ENCODE results near the gene HAVCR1.

The HAVCR1 gene

DNA sequence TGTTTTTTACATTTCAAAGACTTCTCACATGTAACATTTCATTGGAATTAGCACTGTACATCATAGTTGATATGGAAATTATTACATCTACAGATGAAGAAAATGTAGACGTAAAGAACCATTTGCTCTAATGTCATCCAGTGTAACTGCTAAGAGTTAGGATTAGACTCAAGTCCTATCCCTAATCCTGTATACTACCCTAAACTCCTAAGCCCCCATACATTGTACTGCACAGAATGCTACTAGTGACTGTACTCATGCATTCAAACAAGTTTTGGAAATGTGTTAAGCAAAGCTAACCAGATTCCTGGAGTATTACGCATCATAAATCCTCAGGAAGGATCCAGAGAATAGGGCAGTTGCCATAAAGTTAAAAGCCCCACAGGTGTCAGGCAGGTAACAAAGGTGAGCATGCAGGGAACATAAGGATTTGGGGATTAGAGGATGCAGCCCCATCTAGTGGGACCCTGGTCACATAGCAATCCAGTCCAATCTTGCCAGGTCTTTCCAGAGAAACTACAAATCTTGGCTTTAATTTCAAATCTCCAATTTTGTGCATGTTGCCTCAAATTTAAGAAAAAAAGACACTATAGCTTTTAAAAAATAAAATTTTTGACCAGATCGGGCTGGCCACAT, 32.0 kb downstream of the HAVCR1 start:
- TF ChIP-seq ZNF565 (CRISPR knock-in tag; conservative IDR thresholded peaks at IDR 0.05; ENCODE audit: low read depth) (no peak), ZFP30 (CRISPR knock-in tag; IDR thresholded peaks at IDR 0.05) (no peak), TOX (CRISPR knock-in tag; IDR thresholded peaks at IDR 0.05; ENCODE audit: borderline replicate concordance) (no peak), SNAI2 (CRISPR knock-in tag; IDR thresholded peaks at IDR 0.05) (no peak), ZNF70 (CRISPR knock-in tag; IDR thresholded peaks at IDR 0.05) (no peak), GLIS3 (CRISPR knock-in tag; IDR thresholded peaks at IDR 0.05) (no peak), CSDC2 (CRISPR knock-in tag; IDR thresholded peaks at IDR 0.05) (no peak)
- TF ChIP-seq, protein P1, sequence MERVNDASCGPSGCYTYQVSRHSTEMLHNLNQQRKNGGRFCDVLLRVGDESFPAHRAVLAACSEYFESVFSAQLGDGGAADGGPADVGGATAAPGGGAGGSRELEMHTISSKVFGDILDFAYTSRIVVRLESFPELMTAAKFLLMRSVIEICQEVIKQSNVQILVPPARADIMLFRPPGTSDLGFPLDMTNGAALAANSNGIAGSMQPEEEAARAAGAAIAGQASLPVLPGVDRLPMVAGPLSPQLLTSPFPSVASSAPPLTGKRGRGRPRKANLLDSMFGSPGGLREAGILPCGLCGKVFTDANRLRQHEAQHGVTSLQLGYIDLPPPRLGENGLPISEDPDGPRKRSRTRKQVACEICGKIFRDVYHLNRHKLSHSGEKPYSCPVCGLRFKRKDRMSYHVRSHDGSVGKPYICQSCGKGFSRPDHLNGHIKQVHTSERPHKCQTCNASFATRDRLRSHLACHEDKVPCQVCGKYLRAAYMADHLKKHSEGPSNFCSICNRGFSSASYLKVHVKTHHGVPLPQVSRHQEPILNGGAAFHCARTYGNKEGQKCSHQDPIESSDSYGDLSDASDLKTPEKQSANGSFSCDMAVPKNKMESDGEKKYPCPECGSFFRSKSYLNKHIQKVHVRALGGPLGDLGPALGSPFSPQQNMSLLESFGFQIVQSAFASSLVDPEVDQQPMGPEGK (CRISPR knock-in tag; IDR thresholded peaks at IDR 0.05; ENCODE audit: borderline replicate concordance) = no peak
- TF ChIP-seq, protein P2, sequence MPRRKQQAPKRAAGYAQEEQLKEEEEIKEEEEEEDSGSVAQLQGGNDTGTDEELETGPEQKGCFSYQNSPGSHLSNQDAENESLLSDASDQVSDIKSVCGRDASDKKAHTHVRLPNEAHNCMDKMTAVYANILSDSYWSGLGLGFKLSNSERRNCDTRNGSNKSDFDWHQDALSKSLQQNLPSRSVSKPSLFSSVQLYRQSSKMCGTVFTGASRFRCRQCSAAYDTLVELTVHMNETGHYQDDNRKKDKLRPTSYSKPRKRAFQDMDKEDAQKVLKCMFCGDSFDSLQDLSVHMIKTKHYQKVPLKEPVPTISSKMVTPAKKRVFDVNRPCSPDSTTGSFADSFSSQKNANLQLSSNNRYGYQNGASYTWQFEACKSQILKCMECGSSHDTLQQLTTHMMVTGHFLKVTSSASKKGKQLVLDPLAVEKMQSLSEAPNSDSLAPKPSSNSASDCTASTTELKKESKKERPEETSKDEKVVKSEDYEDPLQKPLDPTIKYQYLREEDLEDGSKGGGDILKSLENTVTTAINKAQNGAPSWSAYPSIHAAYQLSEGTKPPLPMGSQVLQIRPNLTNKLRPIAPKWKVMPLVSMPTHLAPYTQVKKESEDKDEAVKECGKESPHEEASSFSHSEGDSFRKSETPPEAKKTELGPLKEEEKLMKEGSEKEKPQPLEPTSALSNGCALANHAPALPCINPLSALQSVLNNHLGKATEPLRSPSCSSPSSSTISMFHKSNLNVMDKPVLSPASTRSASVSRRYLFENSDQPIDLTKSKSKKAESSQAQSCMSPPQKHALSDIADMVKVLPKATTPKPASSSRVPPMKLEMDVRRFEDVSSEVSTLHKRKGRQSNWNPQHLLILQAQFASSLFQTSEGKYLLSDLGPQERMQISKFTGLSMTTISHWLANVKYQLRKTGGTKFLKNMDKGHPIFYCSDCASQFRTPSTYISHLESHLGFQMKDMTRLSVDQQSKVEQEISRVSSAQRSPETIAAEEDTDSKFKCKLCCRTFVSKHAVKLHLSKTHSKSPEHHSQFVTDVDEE (CRISPR knock-in tag; IDR thresholded peaks at IDR 0.05) = no peak
- no peak for ATAC-seq

DNA sequence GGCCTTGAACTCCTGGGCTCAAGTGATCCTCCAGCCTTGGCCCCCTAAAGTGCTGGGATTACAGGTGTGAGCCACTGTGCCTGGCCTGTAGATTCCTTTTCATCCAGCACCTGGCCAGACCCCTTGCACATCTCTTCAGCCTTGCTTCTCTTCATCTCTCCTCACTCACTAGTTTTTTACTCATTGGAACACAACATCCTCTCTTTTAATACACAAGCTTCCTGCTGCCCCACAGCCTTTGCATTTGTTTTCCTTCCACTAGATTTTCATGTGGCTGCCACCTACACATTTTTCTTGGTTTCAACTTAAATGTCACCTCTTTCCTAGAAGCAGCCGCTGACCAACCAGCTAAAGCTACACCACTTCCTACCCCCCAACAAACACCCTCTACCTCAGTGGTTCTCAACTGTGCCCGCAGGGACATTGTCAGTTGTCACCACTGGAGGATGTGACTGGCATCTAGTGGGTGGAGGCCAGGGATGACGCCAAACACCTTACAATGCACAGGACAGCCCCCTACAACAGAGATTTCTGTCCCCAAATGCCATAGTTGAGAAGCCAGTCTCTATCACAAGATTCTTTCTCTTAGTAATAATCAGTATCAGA, 33.7 kb downstream of the HAVCR1 start:
- ATAC-seq = no peak
- TF ChIP-seq, protein P1 (CRISPR knock-in tag; IDR thresholded peaks at IDR 0.05; ENCODE audit: borderline replicate concordance) = no peak
- TF ChIP-seq OSR1 (CRISPR knock-in tag; IDR thresholded peaks at IDR 0.05) (no peak), ZNF70 (CRISPR knock-in tag; IDR thresholded peaks at IDR 0.05) (no peak), TOX (CRISPR knock-in tag; IDR thresholded peaks at IDR 0.05; ENCODE audit: borderline replicate concordance) (no peak), ARNTL (CRISPR knock-in tag; IDR thresholded peaks at IDR 0.05; ENCODE audit: borderline replicate concordance, low read depth) (no peak), ISL1 (CRISPR knock-in tag; IDR thresholded peaks at IDR 0.05) (no peak)
- TF ChIP-seq, protein P3, sequence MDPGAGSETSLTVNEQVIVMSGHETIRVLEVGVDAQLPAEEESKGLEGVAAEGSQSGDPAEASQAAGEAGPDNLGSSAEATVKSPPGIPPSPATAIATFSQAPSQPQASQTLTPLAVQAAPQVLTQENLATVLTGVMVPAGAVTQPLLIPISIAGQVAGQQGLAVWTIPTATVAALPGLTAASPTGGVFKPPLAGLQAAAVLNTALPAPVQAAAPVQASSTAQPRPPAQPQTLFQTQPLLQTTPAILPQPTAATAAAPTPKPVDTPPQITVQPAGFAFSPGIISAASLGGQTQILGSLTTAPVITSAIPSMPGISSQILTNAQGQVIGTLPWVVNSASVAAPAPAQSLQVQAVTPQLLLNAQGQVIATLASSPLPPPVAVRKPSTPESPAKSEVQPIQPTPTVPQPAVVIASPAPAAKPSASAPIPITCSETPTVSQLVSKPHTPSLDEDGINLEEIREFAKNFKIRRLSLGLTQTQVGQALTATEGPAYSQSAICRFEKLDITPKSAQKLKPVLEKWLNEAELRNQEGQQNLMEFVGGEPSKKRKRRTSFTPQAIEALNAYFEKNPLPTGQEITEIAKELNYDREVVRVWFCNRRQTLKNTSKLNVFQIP (CRISPR knock-in tag; IDR thresholded peaks at IDR 0.05; ENCODE audit: borderline replicate concordance, low read depth) = no peak
- TF ChIP-seq, protein P4, sequence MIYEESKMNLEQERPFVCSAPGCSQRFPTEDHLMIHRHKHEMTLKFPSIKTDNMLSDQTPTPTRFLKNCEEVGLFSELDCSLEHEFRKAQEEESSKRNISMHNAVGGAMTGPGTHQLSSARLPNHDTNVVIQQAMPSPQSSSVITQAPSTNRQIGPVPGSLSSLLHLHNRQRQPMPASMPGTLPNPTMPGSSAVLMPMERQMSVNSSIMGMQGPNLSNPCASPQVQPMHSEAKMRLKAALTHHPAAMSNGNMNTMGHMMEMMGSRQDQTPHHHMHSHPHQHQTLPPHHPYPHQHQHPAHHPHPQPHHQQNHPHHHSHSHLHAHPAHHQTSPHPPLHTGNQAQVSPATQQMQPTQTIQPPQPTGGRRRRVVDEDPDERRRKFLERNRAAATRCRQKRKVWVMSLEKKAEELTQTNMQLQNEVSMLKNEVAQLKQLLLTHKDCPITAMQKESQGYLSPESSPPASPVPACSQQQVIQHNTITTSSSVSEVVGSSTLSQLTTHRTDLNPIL (CRISPR knock-in tag; IDR thresholded peaks at IDR 0.05; ENCODE audit: low read depth) = no peak

DNA sequence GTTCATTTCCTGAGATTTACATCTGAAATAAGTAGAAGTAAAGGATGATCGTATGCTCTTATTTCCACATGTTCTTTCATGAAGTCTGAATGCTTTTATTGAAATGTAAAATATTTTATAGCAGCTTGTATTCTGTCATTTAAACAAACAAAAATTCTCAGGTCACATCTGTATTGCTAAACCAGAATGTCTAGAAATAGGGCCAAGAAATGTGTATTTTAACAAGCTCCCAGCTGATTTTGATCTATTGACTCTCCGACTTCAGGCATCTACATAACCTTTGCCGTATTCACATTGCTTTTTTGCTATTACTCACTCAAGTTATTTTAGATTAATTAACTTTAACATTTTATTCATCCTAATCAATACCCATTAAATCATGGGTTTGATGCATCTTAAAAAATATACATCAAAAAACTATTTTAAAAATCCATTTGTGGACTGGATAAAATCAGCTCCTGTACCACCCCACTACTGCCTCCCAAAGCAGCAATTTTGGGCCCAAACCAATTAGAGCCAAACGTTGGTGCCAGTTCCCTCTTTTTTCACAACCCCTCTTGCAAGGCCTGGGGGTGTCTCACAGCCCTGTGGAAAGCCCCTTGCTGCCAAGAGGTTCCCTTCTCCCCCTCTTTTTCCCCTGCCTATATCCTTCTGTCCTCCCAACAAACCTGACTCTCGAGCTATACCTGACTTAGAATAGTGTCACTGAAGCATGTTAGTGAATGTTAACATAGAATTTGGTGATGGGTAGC, 34.5 kb downstream of the HAVCR1 start:
- TF ChIP-seq GLIS3 (CRISPR knock-in tag; IDR thresholded peaks at IDR 0.05) (no peak), TOX (CRISPR knock-in tag; IDR thresholded peaks at IDR 0.05; ENCODE audit: borderline replicate concordance) (no peak), ZC3H10 (CRISPR knock-in tag; IDR thresholded peaks at IDR 0.05) (no peak), RARB (CRISPR knock-in tag; IDR thresholded peaks at IDR 0.05) (no peak), ARNTL (CRISPR knock-in tag; IDR thresholded peaks at IDR 0.05; ENCODE audit: borderline replicate concordance, low read depth) (no peak), TCF4 (CRISPR knock-in tag; IDR thresholded peaks at IDR 0.05; ENCODE audit: borderline replicate concordance) (no peak), SNAI2 (CRISPR knock-in tag; IDR thresholded peaks at IDR 0.05) (no peak), ISL1 (CRISPR knock-in tag; IDR thresholded peaks at IDR 0.05) (no peak), ZFP30 (CRISPR knock-in tag; IDR thresholded peaks at IDR 0.05) (no peak), CSDC2 (CRISPR knock-in tag; IDR thresholded peaks at IDR 0.05) (no peak), OSR1 (CRISPR knock-in tag; IDR thresholded peaks at IDR 0.05) (no peak), ZNF8 (CRISPR knock-in tag; IDR thresholded peaks at IDR 0.05) (no peak), PPARA (CRISPR knock-in tag; IDR thresholded peaks at IDR 0.05; ENCODE audit: borderline replicate concordance) (no peak), ZNF565 (CRISPR knock-in tag; conservative IDR thresholded peaks at IDR 0.05; ENCODE audit: low read depth) (no peak)
- TF ChIP-seq, protein P2 (CRISPR knock-in tag; IDR thresholded peaks at IDR 0.05) = no peak
- TF ChIP-seq, protein P4 (CRISPR knock-in tag; IDR thresholded peaks at IDR 0.05; ENCODE audit: low read depth) = no peak
- no peak for ATAC-seq
